Suprapubic skin (tissue), 4 donors: ENCODE results near the gene CROCC2.

ENCODE experiments used
- EP300 ChIP-seq: sonication (generic); formaldehyde crosslinking; IDR thresholded peaks from one replicate; pipeline ENCODE4 v1.6.1; 2017; ENCODE audit warnings: antibody characterized with exemption
- POLR2A ChIP-seq, 2 donors: fragments of 450-650 bp; IDR thresholded peaks; one replicate each; pipeline ENCODE4 v1.6.1; 2017; ENCODE audit warnings: antibody characterized with exemption in 2 of 2, mild to moderate bottlenecking in 2 of 2, moderate library complexity in 2 of 2
- POLR2AphosphoS5 ChIP-seq, 3 donors: sonication (generic); formaldehyde crosslinking; IDR thresholded peaks; one replicate each; pipeline ENCODE4 v1.6.1; 2017; ENCODE audit warnings: antibody characterized with exemption in 3 of 3
- TF ChIP-seq, protein P1 (sequence below), 2 donors: fragments of 200-600 bp in 1 of 2; fragments of 450-650 bp in 1 of 2; sonication (generic) in 1 of 2; IDR thresholded peaks; one replicate each; pipeline ENCODE4 v1.5.1; 2016 to 2019; ENCODE audit warnings: antibody characterized with exemption in 2 of 2, mild to moderate bottlenecking in 1 of 2, moderate library complexity in 1 of 2

- TF ChIP-seq POLR2AphosphoS5 (IDR thresholded peaks at IDR 0.05) = peak in 1 of 3 donors; percentile 58
- TF ChIP-seq, protein P1, sequence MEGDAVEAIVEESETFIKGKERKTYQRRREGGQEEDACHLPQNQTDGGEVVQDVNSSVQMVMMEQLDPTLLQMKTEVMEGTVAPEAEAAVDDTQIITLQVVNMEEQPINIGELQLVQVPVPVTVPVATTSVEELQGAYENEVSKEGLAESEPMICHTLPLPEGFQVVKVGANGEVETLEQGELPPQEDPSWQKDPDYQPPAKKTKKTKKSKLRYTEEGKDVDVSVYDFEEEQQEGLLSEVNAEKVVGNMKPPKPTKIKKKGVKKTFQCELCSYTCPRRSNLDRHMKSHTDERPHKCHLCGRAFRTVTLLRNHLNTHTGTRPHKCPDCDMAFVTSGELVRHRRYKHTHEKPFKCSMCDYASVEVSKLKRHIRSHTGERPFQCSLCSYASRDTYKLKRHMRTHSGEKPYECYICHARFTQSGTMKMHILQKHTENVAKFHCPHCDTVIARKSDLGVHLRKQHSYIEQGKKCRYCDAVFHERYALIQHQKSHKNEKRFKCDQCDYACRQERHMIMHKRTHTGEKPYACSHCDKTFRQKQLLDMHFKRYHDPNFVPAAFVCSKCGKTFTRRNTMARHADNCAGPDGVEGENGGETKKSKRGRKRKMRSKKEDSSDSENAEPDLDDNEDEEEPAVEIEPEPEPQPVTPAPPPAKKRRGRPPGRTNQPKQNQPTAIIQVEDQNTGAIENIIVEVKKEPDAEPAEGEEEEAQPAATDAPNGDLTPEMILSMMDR (IDR thresholded peaks at IDR 0.05) = no peak
- TF ChIP-seq POLR2A (IDR thresholded peaks at IDR 0.05) = peak in 1 of 2 donors; percentile 39
- no peak for TF ChIP-seq EP300
Observed at GRCh38 chr2:240997856-240998705, 91.9 kb downstream of the CROCC2 start, which contains the start of gene SNED1.
